SK-N-SH treated with all-trans-retinoic acid at 6 μM for 48 hours (cell line): ENCODE data around the gene GGT7.
A peak's percentile ranks its signal among the peaks of the same experiment; 100 is the strongest.

Experiments used
- ATAC-seq: fragments of 200-7000 bp; cut with Tn5 transposase; 3 replicates; pipeline ENCODE4 v1.9.1; 2020; ENCODE audit warnings: mild to moderate bottlenecking, moderate library complexity
- ARNTL ChIP-seq: fragments of 450-650 bp; formaldehyde crosslinking; IDR thresholded peaks from 2 replicates; pipeline ENCODE4 v1.5.0; 2020; ENCODE audit warnings: low read depth, mild to moderate bottlenecking, moderate library complexity, borderline replicate concordance
- BACH2 ChIP-seq: fragments of 250-450 bp; sonication (Bioruptor Pico); IDR thresholded peaks from 2 replicates; pipeline ENCODE4 v1.9.0; 2021; ENCODE audit warnings: mild to moderate bottlenecking, borderline replicate concordance
- CSDC2 ChIP-seq: fragments of 250-450 bp; sonication (Bioruptor Pico); IDR thresholded peaks from 2 replicates; pipeline ENCODE4 v1.5.0; 2020; ENCODE audit warnings: mild to moderate bottlenecking, moderate library complexity
- GLIS3 ChIP-seq: fragments of 250-450 bp; sonication (Bioruptor Pico); IDR thresholded peaks from 2 replicates; pipeline ENCODE4 v1.5.0; 2020; ENCODE audit warnings: mild to moderate bottlenecking, moderate library complexity
- ISL1 ChIP-seq: fragments of 250-450 bp; sonication (Bioruptor Pico); IDR thresholded peaks from 2 replicates; pipeline ENCODE4 v2.1.2; 2022; ENCODE audit warnings: mild to moderate bottlenecking, moderate library complexity
- PPARA ChIP-seq: fragments of 250-450 bp; sonication (Bioruptor Pico); IDR thresholded peaks from 2 replicates; pipeline ENCODE4 v1.5.0; 2020; ENCODE audit warnings: mild to moderate bottlenecking, borderline replicate concordance
- SNAI2 ChIP-seq: fragments of 250-450 bp; sonication (Bioruptor Pico); IDR thresholded peaks from 2 replicates; pipeline ENCODE4 v1.5.0; 2020; ENCODE audit warnings: mild to moderate bottlenecking, moderate library complexity
- TCF4 ChIP-seq: fragments of 250-450 bp; sonication (Bioruptor Pico); IDR thresholded peaks from 2 replicates; pipeline ENCODE4 v1.8.0; 2021; ENCODE audit warnings: mild to moderate bottlenecking, moderate library complexity, borderline replicate concordance
- TOX ChIP-seq: fragments of 250-450 bp; sonication (Bioruptor Pico); IDR thresholded peaks from 2 replicates; pipeline ENCODE4 v1.8.0; 2021; ENCODE audit warnings: mild to moderate bottlenecking, moderate library complexity, borderline replicate concordance
- ZC3H10 ChIP-seq: fragments of 250-450 bp; sonication (Bioruptor Pico); IDR thresholded peaks from 2 replicates; pipeline ENCODE4 v1.5.1; 2021; ENCODE audit warnings: mild to moderate bottlenecking, moderate library complexity
- ZFP3 ChIP-seq: fragments of 250-450 bp; sonication (Bioruptor Pico); IDR thresholded peaks from 2 replicates; pipeline ENCODE4 v1.5.0; 2020; ENCODE audit warnings: mild to moderate bottlenecking, moderate library complexity
- ZFP30 ChIP-seq: fragments of 450-650 bp; formaldehyde crosslinking; IDR thresholded peaks from 2 replicates; pipeline ENCODE4 v1.5.0; 2022; ENCODE audit warnings: mild to moderate bottlenecking, moderate library complexity
- ZNF565 ChIP-seq: fragments of 450-650 bp; formaldehyde crosslinking; conservative IDR thresholded peaks from 2 replicates; pipeline ENCODE4 v1.5.0; 2020; ENCODE audit warnings: low read depth, mild to moderate bottlenecking, moderate library complexity
- ZNF8 ChIP-seq: fragments of 450-650 bp; formaldehyde crosslinking; IDR thresholded peaks from 2 replicates; pipeline ENCODE4 v1.5.0; 2020; ENCODE audit warnings: mild to moderate bottlenecking, moderate library complexity
- TF ChIP-seq, protein P1 (sequence below): fragments of 250-450 bp; sonication (Bioruptor Pico); IDR thresholded peaks from 2 replicates; pipeline ENCODE4 v1.8.0; 2020; ENCODE audit warnings: mild to moderate bottlenecking, moderate library complexity, borderline replicate concordance
- TF ChIP-seq, protein P2 (sequence below): fragments of 250-450 bp; sonication (Bioruptor Pico); IDR thresholded peaks from 2 replicates; pipeline ENCODE4 v1.5.1; 2020; ENCODE audit warnings: low read depth, mild to moderate bottlenecking, moderate library complexity
- TF ChIP-seq, protein P3 (sequence below): fragments of 250-450 bp; sonication (Bioruptor Pico); IDR thresholded peaks from 2 replicates; pipeline ENCODE4 v1.5.1; 2021; ENCODE audit warnings: mild to moderate bottlenecking, moderate library complexity
- TF ChIP-seq, protein P4 (sequence below): fragments of 250-450 bp; sonication (Bioruptor Pico); IDR thresholded peaks from 2 replicates; pipeline ENCODE4 v1.8.0; 2021; ENCODE audit warnings: low read depth, mild to moderate bottlenecking, moderate library complexity, borderline replicate concordance
- TF ChIP-seq, protein P5 (sequence below): fragments of 250-450 bp; sonication (Bioruptor Pico); IDR thresholded peaks from 2 replicates; pipeline ENCODE4 v1.5.0; 2020; ENCODE audit warnings: mild to moderate bottlenecking, moderate library complexity

The GGT7 gene

DNA sequence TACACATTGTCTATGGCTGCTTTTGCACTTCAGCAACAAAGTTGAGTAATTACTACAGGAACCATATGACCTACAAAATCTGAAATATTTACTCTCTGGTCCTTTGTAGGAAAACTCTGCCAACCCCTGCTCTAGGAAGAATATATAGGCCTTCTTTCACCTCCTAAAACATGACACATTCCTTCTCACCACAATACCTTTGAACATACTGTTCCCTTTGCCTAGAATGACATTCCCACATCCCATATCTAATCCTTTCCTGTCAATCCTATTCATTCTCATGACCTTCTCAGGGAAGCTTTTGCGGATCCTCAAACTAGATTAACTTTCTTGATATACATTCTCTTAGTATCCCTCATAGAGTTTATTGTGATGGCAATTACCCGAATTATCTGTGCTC is 29.2 kb downstream of the GGT7 start:
- no peak for ATAC-seq
- TF ChIP-seq, protein P1, sequence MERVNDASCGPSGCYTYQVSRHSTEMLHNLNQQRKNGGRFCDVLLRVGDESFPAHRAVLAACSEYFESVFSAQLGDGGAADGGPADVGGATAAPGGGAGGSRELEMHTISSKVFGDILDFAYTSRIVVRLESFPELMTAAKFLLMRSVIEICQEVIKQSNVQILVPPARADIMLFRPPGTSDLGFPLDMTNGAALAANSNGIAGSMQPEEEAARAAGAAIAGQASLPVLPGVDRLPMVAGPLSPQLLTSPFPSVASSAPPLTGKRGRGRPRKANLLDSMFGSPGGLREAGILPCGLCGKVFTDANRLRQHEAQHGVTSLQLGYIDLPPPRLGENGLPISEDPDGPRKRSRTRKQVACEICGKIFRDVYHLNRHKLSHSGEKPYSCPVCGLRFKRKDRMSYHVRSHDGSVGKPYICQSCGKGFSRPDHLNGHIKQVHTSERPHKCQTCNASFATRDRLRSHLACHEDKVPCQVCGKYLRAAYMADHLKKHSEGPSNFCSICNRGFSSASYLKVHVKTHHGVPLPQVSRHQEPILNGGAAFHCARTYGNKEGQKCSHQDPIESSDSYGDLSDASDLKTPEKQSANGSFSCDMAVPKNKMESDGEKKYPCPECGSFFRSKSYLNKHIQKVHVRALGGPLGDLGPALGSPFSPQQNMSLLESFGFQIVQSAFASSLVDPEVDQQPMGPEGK (CRISPR knock-in tag), result no peak
- TF ChIP-seq, protein P2, sequence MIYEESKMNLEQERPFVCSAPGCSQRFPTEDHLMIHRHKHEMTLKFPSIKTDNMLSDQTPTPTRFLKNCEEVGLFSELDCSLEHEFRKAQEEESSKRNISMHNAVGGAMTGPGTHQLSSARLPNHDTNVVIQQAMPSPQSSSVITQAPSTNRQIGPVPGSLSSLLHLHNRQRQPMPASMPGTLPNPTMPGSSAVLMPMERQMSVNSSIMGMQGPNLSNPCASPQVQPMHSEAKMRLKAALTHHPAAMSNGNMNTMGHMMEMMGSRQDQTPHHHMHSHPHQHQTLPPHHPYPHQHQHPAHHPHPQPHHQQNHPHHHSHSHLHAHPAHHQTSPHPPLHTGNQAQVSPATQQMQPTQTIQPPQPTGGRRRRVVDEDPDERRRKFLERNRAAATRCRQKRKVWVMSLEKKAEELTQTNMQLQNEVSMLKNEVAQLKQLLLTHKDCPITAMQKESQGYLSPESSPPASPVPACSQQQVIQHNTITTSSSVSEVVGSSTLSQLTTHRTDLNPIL (CRISPR knock-in tag), result no peak
- TF ChIP-seq ZFP3 (CRISPR knock-in tag) (no peak), ARNTL (CRISPR knock-in tag) (no peak), BACH2 (CRISPR knock-in tag) (no peak), GLIS3 (CRISPR knock-in tag) (no peak), PPARA (CRISPR knock-in tag) (no peak), ZC3H10 (CRISPR knock-in tag) (no peak), SNAI2 (CRISPR knock-in tag) (no peak)

DNA sequence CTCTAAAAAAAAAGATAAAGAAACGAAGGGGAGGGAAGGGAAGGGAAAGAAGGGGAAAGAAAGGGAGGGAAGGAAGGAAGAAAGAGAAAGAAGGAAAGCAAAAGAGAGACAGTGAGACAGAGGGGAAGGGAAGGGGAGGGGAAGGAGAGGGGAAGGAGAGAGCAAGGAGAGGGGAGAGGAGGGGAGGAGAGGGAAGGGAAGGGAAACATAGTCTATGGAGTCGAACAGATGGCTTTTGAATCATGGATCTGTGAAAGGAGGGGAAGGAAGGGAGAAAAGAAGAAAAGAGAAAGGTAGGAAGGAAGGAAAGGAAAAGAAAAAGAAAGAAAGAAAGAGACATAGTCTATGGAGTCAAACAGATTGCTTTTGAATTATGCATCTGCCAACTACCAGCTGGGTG is 30.5 kb downstream of the GGT7 start:
- ATAC-seq, result no peak
- TF ChIP-seq, protein P3, sequence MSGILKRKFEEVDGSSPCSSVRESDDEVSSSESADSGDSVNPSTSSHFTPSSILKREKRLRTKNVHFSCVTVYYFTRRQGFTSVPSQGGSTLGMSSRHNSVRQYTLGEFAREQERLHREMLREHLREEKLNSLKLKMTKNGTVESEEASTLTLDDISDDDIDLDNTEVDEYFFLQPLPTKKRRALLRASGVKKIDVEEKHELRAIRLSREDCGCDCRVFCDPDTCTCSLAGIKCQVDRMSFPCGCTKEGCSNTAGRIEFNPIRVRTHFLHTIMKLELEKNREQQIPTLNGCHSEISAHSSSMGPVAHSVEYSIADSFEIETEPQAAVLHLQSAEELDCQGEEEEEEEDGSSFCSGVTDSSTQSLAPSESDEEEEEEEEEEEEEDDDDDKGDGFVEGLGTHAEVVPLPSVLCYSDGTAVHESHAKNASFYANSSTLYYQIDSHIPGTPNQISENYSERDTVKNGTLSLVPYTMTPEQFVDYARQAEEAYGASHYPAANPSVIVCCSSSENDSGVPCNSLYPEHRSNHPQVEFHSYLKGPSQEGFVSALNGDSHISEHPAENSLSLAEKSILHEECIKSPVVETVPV (CRISPR knock-in tag), result no peak
- no peak for TF ChIP-seq ZFP30
- TF ChIP-seq ISL1 (CRISPR knock-in tag), result no peak
- TF ChIP-seq ZNF8 (CRISPR knock-in tag), result no peak
- TF ChIP-seq TOX (CRISPR knock-in tag), result no peak
- TF ChIP-seq, all 23 proteins: peak for 0

DNA sequence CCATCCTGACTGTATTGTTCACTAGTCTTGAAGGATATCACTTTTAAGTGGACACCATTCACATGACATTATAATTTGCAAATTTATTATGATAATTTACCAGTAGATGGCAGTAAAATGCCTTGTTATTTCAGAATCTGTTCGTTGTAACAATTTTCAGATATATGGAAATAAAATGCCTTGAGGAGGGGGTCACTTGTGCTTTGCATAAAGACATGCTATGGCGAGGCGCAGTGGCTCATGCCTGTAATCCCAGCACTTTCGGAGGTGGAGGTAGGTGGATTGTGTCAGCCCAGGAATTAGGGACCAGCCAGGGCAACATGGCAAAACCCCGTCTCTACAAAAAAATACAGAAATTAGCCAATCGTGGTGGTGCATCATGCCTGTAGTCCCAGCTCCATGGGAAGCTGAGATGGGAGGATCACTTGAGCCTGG is 38.2 kb downstream of the GGT7 start:
- no peak for TF ChIP-seq ZNF565 (CRISPR knock-in tag)
- TF ChIP-seq TCF4, result no peak
- TF ChIP-seq, protein P1 (CRISPR knock-in tag), result no peak
- TF ChIP-seq, protein P4, sequence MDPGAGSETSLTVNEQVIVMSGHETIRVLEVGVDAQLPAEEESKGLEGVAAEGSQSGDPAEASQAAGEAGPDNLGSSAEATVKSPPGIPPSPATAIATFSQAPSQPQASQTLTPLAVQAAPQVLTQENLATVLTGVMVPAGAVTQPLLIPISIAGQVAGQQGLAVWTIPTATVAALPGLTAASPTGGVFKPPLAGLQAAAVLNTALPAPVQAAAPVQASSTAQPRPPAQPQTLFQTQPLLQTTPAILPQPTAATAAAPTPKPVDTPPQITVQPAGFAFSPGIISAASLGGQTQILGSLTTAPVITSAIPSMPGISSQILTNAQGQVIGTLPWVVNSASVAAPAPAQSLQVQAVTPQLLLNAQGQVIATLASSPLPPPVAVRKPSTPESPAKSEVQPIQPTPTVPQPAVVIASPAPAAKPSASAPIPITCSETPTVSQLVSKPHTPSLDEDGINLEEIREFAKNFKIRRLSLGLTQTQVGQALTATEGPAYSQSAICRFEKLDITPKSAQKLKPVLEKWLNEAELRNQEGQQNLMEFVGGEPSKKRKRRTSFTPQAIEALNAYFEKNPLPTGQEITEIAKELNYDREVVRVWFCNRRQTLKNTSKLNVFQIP, result no peak
- TF ChIP-seq, protein P2 (CRISPR knock-in tag), result no peak
- no peak for TF ChIP-seq ARNTL (CRISPR knock-in tag)
- no peak for TF ChIP-seq CSDC2 (CRISPR knock-in tag)
- TF ChIP-seq ZC3H10 (CRISPR knock-in tag), result no peak
- TF ChIP-seq SNAI2 (CRISPR knock-in tag), result no peak
- ATAC-seq, result peak; percentile 85

DNA sequence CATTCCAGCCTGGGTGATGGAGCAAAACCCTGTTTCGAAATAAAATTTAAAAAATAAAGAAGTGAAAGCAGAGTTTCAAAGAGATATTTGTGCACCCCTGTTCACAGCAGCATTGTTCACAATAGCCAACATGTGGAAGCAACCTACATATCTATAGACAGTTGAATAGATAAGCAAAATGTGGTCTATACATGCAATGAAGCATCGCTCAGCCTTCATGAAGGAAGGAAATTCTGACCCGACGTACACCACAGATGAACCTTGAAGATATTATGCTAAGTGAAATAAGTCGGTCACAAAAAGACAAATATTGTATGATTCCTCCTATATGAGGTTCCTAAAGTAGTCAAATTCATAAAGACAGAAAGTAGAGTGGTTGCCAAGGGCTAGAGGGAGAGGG is 40.7 kb downstream of the GGT7 start:
- no peak for ATAC-seq
- TF ChIP-seq, protein P5, sequence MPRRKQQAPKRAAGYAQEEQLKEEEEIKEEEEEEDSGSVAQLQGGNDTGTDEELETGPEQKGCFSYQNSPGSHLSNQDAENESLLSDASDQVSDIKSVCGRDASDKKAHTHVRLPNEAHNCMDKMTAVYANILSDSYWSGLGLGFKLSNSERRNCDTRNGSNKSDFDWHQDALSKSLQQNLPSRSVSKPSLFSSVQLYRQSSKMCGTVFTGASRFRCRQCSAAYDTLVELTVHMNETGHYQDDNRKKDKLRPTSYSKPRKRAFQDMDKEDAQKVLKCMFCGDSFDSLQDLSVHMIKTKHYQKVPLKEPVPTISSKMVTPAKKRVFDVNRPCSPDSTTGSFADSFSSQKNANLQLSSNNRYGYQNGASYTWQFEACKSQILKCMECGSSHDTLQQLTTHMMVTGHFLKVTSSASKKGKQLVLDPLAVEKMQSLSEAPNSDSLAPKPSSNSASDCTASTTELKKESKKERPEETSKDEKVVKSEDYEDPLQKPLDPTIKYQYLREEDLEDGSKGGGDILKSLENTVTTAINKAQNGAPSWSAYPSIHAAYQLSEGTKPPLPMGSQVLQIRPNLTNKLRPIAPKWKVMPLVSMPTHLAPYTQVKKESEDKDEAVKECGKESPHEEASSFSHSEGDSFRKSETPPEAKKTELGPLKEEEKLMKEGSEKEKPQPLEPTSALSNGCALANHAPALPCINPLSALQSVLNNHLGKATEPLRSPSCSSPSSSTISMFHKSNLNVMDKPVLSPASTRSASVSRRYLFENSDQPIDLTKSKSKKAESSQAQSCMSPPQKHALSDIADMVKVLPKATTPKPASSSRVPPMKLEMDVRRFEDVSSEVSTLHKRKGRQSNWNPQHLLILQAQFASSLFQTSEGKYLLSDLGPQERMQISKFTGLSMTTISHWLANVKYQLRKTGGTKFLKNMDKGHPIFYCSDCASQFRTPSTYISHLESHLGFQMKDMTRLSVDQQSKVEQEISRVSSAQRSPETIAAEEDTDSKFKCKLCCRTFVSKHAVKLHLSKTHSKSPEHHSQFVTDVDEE (CRISPR knock-in tag), result no peak
- TF ChIP-seq SNAI2 (CRISPR knock-in tag) (no peak), TCF4 (no peak), ISL1 (CRISPR knock-in tag) (no peak), ZNF8 (CRISPR knock-in tag) (no peak)
